ENCODE results near the gene HINFP. TPM values are rescaled to one million over a fixed set of nuclear protein-coding genes. Genes with fewer than 3 reads are reported as not detected.

The HINFP gene
- total and polyA plus RNA-seq, 9 of the 15 experiments (the other 6 are each of a cell fraction or from before 2014, with no cell fraction given) = 13.8 to 34.1 (median 22.5) TPM

DNA sequence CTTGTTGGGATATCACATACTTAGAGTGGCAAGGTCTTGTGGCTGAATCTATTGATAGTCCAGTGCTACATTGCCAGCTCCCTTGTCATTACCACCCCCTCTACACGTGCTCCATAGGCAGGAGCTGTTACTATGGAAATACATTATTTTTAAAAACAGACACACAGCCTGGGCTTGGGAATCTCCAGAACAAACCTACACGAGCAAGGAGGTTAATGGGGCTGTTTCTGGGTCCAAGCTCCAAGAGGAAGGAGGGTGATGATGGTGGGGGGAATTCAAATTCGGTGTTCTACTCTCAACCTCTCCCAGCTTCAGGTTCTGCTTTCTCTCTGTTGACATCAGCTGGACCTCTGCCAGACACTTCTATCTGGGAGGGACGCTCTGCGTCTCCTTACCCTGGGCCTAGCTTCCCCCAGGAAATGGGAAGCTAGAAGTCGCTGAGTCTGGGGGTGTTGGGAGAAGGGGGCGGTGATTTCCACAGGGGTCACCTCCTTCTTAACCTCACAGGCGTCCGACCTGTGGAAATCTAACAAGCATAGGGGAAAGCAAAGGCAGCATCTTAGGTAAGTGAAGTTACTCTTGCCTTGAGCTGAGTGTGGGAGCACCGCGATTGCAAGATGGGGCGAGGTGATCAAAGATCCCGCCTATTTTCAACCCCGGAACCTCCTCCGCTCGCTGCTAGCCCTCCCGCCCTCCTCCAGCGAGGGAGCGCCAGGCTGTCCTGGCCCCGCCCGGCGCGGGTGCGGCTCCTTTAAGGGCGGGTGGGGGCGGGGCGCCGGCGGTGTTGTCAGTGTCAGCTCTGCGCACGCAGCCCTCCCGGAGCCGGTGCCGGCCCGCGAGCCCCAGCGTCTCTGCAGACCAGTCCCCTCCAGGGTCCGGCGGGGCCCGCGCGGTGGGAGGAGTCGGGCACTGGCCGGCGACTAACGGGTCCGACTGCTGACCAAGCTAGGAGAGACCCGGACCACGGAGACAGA is 14.5 kb upstream of the HINFP start, which contains the start of gene C2CD2L (continued):
- TF ChIP-seq, protein P1, sequence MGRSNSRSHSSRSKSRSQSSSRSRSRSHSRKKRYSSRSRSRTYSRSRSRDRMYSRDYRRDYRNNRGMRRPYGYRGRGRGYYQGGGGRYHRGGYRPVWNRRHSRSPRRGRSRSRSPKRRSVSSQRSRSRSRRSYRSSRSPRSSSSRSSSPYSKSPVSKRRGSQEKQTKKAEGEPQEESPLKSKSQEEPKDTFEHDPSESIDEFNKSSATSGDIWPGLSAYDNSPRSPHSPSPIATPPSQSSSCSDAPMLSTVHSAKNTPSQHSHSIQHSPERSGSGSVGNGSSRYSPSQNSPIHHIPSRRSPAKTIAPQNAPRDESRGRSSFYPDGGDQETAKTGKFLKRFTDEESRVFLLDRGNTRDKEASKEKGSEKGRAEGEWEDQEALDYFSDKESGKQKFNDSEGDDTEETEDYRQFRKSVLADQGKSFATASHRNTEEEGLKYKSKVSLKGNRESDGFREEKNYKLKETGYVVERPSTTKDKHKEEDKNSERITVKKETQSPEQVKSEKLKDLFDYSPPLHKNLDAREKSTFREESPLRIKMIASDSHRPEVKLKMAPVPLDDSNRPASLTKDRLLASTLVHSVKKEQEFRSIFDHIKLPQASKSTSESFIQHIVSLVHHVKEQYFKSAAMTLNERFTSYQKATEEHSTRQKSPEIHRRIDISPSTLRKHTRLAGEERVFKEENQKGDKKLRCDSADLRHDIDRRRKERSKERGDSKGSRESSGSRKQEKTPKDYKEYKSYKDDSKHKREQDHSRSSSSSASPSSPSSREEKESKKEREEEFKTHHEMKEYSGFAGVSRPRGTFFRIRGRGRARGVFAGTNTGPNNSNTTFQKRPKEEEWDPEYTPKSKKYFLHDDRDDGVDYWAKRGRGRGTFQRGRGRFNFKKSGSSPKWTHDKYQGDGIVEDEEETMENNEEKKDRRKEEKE (IDR thresholded peaks at IDR 0.05; ENCODE audit: borderline replicate concordance in 1 of 2, control insufficient read depth in 1 of 2, low read depth in 2 of 2, low read length in 1 of 2) = no peak
- no peak for TF ChIP-seq HDAC3 (IDR thresholded peaks at IDR 0.05; ENCODE audit: borderline replicate concordance, partially characterized antibody)
- TF ChIP-seq, protein P2, sequence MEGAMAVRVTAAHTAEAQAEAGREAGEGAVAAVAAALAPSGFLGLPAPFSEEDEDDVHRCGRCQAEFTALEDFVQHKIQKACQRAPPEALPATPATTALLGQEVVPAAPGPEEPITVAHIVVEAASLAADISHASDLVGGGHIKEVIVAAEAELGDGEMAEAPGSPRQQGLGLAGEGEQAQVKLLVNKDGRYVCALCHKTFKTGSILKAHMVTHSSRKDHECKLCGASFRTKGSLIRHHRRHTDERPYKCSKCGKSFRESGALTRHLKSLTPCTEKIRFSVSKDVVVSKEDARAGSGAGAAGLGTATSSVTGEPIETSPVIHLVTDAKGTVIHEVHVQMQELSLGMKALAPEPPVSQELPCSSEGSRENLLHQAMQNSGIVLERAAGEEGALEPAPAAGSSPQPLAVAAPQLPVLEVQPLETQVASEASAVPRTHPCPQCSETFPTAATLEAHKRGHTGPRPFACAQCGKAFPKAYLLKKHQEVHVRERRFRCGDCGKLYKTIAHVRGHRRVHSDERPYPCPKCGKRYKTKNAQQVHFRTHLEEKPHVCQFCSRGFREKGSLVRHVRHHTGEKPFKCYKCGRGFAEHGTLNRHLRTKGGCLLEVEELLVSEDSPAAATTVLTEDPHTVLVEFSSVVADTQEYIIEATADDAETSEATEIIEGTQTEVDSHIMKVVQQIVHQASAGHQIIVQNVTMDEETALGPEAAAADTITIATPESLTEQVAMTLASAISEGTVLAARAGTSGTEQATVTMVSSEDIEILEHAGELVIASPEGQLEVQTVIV (CRISPR knock-in tag; IDR thresholded peaks at IDR 0.05; ENCODE audit: borderline replicate concordance) = no peak
- no peak for TF ChIP-seq TCFL5 (CRISPR knock-in tag; conservative IDR thresholded peaks at IDR 0.05)
- TF ChIP-seq MAZ (CRISPR knock-in tag; conservative IDR thresholded peaks at IDR 0.05 in 1 of 2, IDR thresholded peaks at IDR 0.05 in 1 of 2) = peak; percentile 86 to 99
- TF ChIP-seq, protein P3, sequence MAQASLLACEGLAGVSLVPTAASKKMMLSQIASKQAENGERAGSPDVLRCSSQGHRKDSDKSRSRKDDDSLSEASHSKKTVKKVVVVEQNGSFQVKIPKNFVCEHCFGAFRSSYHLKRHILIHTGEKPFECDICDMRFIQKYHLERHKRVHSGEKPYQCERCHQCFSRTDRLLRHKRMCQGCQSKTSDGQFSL (CRISPR knock-in tag; IDR thresholded peaks at IDR 0.05) = no peak
- TF ChIP-seq, protein P3 (tag; IDR thresholded peaks at IDR 0.05) = no peak
- TF ChIP-seq ZNF589 (CRISPR knock-in tag; IDR thresholded peaks at IDR 0.05; ENCODE audit: low read depth) = peak; percentile 37; the same call in 1 of the 2 replicates
- TF ChIP-seq FOXJ2 (tag; IDR thresholded peaks at IDR 0.05) = peak; percentile 89
- TF ChIP-seq, protein P4, sequence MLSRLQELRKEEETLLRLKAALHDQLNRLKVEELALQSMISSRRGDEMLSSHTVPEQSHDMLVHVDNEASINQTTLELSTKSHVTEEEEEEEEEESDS (CRISPR knock-in tag; IDR thresholded peaks at IDR 0.05) = no peak
- peak; percentile 75; the same call in 1 of the 2 replicates for TF ChIP-seq SUPT5H (IDR thresholded peaks at IDR 0.05)
- TF ChIP-seq DIDO1 (tag; IDR thresholded peaks at IDR 0.05; ENCODE audit: low read depth) = no peak
- TF ChIP-seq GTF2E2 (tag; IDR thresholded peaks at IDR 0.05) = peak; percentile 44; the same call in 1 of the 2 replicates
- TF ChIP-seq, protein P5, sequence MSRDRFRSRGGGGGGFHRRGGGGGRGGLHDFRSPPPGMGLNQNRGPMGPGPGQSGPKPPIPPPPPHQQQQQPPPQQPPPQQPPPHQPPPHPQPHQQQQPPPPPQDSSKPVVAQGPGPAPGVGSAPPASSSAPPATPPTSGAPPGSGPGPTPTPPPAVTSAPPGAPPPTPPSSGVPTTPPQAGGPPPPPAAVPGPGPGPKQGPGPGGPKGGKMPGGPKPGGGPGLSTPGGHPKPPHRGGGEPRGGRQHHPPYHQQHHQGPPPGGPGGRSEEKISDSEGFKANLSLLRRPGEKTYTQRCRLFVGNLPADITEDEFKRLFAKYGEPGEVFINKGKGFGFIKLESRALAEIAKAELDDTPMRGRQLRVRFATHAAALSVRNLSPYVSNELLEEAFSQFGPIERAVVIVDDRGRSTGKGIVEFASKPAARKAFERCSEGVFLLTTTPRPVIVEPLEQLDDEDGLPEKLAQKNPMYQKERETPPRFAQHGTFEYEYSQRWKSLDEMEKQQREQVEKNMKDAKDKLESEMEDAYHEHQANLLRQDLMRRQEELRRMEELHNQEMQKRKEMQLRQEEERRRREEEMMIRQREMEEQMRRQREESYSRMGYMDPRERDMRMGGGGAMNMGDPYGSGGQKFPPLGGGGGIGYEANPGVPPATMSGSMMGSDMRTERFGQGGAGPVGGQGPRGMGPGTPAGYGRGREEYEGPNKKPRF (IDR thresholded peaks at IDR 0.05; ENCODE audit: low read depth, low read length) = no peak
